HEK293 (cell line): Measurements from ENCODE around the gene DMD.

Experiments
- CTCF ChIA-PET: fragments of 350-600 bp; formaldehyde crosslinking; extraction: SDS; loops from one replicate; lab custom pipeline; 2021; ENCODE audit warnings: antibody characterized with exemption; lab: Yijun Ruan, JAX
- POLR2A ChIA-PET: fragments of 300-600 bp; formaldehyde crosslinking; extraction: SDS; loops from one replicate; lab custom pipeline; 2020; ENCODE audit warnings: antibody characterized with exemption, inconsistent platforms; lab: Yijun Ruan, JAX
- H3K27ac ChIP-seq: fragments of 200-500 bp; sonication (Bioruptor generic); 2 replicates; pipeline ENCODE4 v1.5.1; 2014; ENCODE audit warnings: low read depth, low read length, control low read depth, inconsistent platforms; ENCODE audit errors: extremely low read depth
- H3K36me3 ChIP-seq, 2 experiments: fragments of 200-500 bp in 1 of 2; sonication (Bioruptor generic) in 1 of 2; 1 replicate in 1 of 2; 2 replicates in 1 of 2; pipeline ENCODE4 v1.5.1; 2014 to 2017; ENCODE audit warnings: inconsistent platforms in 2 of 2, low read length in 2 of 2; ENCODE audit not compliant: control insufficient read depth in 2 of 2, insufficient read depth in 1 of 2
- H3K4me1 ChIP-seq: fragments of 200-500 bp; sonication (Bioruptor generic); 2 replicates; pipeline ENCODE4 v1.5.1; 2014; ENCODE audit warnings: mild to moderate bottlenecking, low read length, inconsistent platforms; ENCODE audit not compliant: control insufficient read depth, insufficient read depth
- H3K4me3 ChIP-seq: 2 replicates; pipeline ENCODE4 v1.5.1; 2011; ENCODE audit warnings: low read depth, mild to moderate bottlenecking, control low read depth, low read length, moderate library complexity
- H3K9me3 ChIP-seq: fragments of 200-500 bp; sonication (Bioruptor generic); 2 replicates; pipeline ENCODE4 v1.5.1; 2014; ENCODE audit warnings: low read depth, low read length, inconsistent platforms; ENCODE audit not compliant: control insufficient read depth, insufficient read depth
- ATF2 ChIP-seq: fragments of 450-650 bp; formaldehyde crosslinking; IDR thresholded peaks from 2 replicates; pipeline ENCODE4 v1.5.1; 2016; ENCODE audit warnings: missing biosample characterization, missing genetic modification characterization, low read depth
- ELK4 ChIP-seq: IDR thresholded peaks from 2 replicates; pipeline ENCODE4 v1.6.1; 2011; ENCODE audit warnings: mild to moderate bottlenecking, low read depth, low read length, borderline replicate concordance
- GLIS1 ChIP-seq: fragments of 450-650 bp; formaldehyde crosslinking; IDR thresholded peaks from 2 replicates; pipeline ENCODE4 v1.5.1; 2016; ENCODE audit warnings: missing biosample characterization, missing genetic modification characterization
- WT1 ChIP-seq: fragments of 450-650 bp; formaldehyde crosslinking; IDR thresholded peaks from 2 replicates; pipeline ENCODE4 v1.5.1; 2016; ENCODE audit warnings: missing biosample characterization, missing genetic modification characterization
- ZBTB48 ChIP-seq: fragments of 450-650 bp; formaldehyde crosslinking; IDR thresholded peaks from 2 replicates; pipeline ENCODE4 v1.5.1; 2016; ENCODE audit warnings: missing biosample characterization, missing genetic modification characterization
- ZFP41 ChIP-seq: fragments of 450-650 bp; formaldehyde crosslinking; IDR thresholded peaks from 2 replicates; pipeline ENCODE4 v1.5.1; 2016; ENCODE audit warnings: missing biosample characterization, missing genetic modification characterization, borderline replicate concordance
- ZNF2 ChIP-seq: fragments of 450-650 bp; formaldehyde crosslinking; IDR thresholded peaks from 2 replicates; pipeline ENCODE4 v1.5.1; 2016; ENCODE audit warnings: missing biosample characterization, missing genetic modification characterization
- ZNF341 ChIP-seq: fragments of 450-650 bp; formaldehyde crosslinking; IDR thresholded peaks from 2 replicates; pipeline ENCODE4; 2016; ENCODE audit warnings: low read depth, missing biosample characterization, missing genetic modification characterization
- ZNF501 ChIP-seq: fragments of 450-650 bp; formaldehyde crosslinking; IDR thresholded peaks from 2 replicates; pipeline ENCODE4 v1.5.1; 2016; ENCODE audit warnings: missing biosample characterization, missing genetic modification characterization
- ZNF629 ChIP-seq: fragments of 450-650 bp; formaldehyde crosslinking; IDR thresholded peaks from 2 replicates; pipeline ENCODE4 v1.5.1; 2017; ENCODE audit warnings: missing biosample characterization, missing genetic modification characterization
- ZNF664 ChIP-seq: fragments of 450-650 bp; formaldehyde crosslinking; IDR thresholded peaks from 2 replicates; pipeline ENCODE4 v1.5.1; 2016; ENCODE audit warnings: missing biosample characterization, missing genetic modification characterization
- ZNF776 ChIP-seq: fragments of 450-650 bp; formaldehyde crosslinking; IDR thresholded peaks from 2 replicates; pipeline ENCODE4 v1.5.0; 2017; ENCODE audit warnings: missing biosample characterization, missing genetic modification characterization, borderline replicate concordance
- TF ChIP-seq, protein P1 (sequence below): fragments of 450-650 bp; formaldehyde crosslinking; IDR thresholded peaks from 2 replicates; pipeline ENCODE4 v1.5.1; 2016; ENCODE audit warnings: missing biosample characterization, missing genetic modification characterization
- TF ChIP-seq, protein P2 (sequence below): fragments of 450-650 bp; formaldehyde crosslinking; IDR thresholded peaks from 2 replicates; pipeline ENCODE4 v1.5.1; 2016; ENCODE audit warnings: missing biosample characterization, missing genetic modification characterization
- TF ChIP-seq, protein P3 (sequence below): fragments of 450-650 bp; formaldehyde crosslinking; IDR thresholded peaks from 2 replicates; pipeline ENCODE4 v1.5.1; 2016; ENCODE audit warnings: missing biosample characterization, missing genetic modification characterization

The DMD gene

DNA sequence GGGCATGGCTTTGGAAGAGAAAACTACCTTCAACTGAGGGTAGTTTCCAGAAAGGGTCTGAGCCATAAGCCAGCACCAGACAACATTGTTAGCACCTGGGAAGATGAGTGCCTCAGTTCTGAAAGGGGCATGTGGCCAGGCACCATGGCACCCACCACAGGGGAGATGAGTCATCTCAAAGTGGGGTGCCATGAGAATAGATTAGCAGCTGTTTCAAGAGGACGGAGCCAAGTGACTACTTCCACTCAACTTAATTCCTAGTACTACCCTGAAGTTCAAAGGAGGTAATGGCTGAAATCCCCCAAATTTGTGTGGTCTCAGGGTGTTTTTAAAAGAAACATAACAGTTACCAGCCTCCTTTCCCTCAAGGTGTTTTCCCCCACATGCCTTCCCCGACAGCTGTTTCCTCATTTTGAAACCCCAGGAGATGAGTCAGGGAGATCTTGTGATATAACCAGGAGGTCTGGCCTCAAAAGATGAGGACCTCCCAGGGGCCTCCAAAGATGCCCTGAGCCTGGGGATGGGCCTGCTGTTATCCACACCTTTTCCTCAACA is 2111.7 kb downstream of the DMD start:
- POLR2A ChIA-PET: no interaction called here
- H3K27ac ChIP-seq: no peak overlapping the region
- no peak overlapping the region for H3K4me3 ChIP-seq
- no peaks in the 10 kb centered on the region for H3K4me1 ChIP-seq
- H3K36me3 ChIP-seq: no peaks in the 10 kb centered on the region
- TF ChIP-seq GLIS1 (tag by site-specific recombination) (peak; percentile 20; the same call in 1 of the 2 replicates), WT1 (no peak)
- TF ChIP-seq, protein P1, sequence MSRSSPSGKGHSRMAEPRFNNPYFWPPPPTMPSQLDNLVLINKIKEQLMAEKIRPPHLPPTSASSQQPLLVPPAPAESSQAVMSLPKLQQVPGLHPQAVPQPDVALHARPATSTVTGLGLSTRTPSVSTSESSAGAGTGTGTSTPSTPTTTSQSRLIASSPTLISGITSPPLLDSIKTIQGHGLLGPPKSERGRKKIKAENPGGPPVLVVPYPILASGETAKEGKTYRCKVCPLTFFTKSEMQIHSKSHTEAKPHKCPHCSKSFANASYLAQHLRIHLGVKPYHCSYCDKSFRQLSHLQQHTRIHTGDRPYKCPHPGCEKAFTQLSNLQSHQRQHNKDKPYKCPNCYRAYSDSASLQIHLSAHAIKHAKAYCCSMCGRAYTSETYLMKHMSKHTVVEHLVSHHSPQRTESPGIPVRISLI (tag by site-specific recombination): no peak
- CTCF ChIA-PET: no interaction called here
- H3K9me3 ChIP-seq: no peaks in the 10 kb centered on the region

- ChIA-PET POLR2A (no interaction called here), CTCF (no interaction called here)
- TF ChIP-seq ZNF341 (tag by site-specific recombination) (no peak), ZNF629 (tag by site-specific recombination) (no peak), ATF2 (peak; percentile 62), ZFP41 (tag by site-specific recombination) (no peak)
- no peaks in the 10 kb centered on the region for H3K4me1 ChIP-seq
- H3K4me3 ChIP-seq: no peak overlapping the region
- no peak overlapping the region for H3K27ac ChIP-seq
- H3K36me3 ChIP-seq: no peaks in the 10 kb centered on the region
- no peaks in the 10 kb centered on the region for H3K9me3 ChIP-seq
Observed at GRCh38 chrX:31098079-31098478, 2113.3 kb downstream of the DMD start.

DNA sequence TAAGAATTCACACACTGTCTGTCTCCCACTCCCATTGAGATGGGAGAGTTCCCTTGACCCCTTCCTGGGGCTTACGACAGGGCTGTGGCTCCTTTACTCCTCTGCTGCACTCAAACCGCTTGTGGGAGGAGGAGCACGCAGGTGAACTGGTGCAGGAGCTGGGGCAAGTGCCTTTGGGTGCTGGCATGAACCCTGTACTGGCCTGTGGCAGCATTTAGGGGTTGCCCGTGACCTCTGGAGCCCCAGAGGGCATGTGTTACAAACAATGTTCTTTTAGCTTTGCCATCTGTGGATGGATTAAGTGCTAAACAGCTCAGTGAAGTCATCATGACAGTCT is 2117.7 kb downstream of the DMD start:
- Histone ChIP-seq H3K4me1 (no peaks in the 10 kb centered on the region), H3K4me3 (no peak overlapping the region), H3K36me3 (no peaks in the 10 kb centered on the region), H3K27ac (no peak overlapping the region)
- CTCF ChIA-PET: interaction anchor here (0.6 kb wide), 1 partner anchor 90 kb away, joined by 4 read pairs; no protein-coding TSS in a partner anchor
- TF ChIP-seq ELK4 (no peak), ZFP41 (tag by site-specific recombination) (no peak), ZBTB48 (no peak), ZNF501 (tag by site-specific recombination) (no peak), ZNF341 (tag by site-specific recombination) (no peak), ZNF664 (no peak), ZNF776 (tag by site-specific recombination) (no peak), ZNF2 (tag by site-specific recombination) (no peak)
- TF ChIP-seq, protein P2, sequence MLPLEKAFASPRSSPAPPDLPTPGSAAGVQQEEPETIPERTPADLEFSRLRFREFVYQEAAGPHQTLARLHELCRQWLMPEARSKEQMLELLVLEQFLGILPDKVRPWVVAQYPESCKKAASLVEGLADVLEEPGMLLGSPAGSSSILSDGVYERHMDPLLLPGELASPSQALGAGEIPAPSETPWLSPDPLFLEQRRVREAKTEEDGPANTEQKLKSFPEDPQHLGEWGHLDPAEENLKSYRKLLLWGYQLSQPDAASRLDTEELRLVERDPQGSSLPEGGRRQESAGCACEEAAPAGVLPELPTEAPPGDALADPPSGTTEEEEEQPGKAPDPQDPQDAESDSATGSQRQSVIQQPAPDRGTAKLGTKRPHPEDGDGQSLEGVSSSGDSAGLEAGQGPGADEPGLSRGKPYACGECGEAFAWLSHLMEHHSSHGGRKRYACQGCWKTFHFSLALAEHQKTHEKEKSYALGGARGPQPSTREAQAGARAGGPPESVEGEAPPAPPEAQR (tag by site-specific recombination): no peak
- TF ChIP-seq, protein P3, sequence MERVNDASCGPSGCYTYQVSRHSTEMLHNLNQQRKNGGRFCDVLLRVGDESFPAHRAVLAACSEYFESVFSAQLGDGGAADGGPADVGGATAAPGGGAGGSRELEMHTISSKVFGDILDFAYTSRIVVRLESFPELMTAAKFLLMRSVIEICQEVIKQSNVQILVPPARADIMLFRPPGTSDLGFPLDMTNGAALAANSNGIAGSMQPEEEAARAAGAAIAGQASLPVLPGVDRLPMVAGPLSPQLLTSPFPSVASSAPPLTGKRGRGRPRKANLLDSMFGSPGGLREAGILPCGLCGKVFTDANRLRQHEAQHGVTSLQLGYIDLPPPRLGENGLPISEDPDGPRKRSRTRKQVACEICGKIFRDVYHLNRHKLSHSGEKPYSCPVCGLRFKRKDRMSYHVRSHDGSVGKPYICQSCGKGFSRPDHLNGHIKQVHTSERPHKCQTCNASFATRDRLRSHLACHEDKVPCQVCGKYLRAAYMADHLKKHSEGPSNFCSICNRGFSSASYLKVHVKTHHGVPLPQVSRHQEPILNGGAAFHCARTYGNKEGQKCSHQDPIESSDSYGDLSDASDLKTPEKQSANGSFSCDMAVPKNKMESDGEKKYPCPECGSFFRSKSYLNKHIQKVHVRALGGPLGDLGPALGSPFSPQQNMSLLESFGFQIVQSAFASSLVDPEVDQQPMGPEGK: no peak
- TF ChIP-seq, all 188 proteins: peak for 0
- H3K9me3 ChIP-seq: no peaks in the 10 kb centered on the region
- POLR2A ChIA-PET: no interaction called here
